ENCODE data around the gene SHISA6.

- no peak for TF ChIP-seq CTCF (IDR thresholded peaks at IDR 0.05)
- TF ChIP-seq EZH2 (IDR thresholded peaks at IDR 0.05) = no peak
- no peak for TF ChIP-seq EZH2phosphoT487 (IDR thresholded peaks at IDR 0.05)
These were observed 320.3 kb downstream of the SHISA6 start for GRCh38 chr17:11561281-11561680.
